ENCODE measurements around the gene JAG2.

Gene JAG2

DNA sequence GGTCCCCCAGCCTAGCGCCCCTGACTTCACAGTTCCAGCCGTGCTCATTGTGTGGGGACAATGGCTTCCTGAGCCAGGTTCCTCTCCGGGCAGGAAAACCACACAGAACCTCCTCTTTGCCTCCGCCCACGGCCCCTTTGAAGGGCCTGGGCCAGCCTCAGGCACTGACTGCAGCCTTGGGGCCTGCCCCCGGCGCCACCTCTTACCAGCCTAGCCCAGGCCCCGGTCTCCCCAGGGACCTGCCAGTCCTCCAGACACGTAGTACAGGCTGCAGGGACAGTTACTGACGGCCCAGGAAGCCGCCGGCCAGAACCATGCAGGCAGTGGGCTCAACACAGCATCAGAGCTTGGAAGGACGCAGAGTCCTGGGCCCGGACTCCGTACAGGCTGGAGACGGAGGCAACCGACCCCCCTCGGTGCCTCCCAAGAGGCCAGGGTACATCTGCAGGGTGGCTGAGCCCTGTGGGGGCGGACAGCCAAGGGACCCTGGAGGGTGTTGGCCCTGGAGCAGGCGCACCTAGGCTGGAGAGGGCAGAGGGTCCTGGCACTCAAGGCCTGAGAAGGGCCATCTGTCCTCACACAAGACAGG lies 33.4 kb upstream of the JAG2 start:
- DNase-seq (ENCODE audit: low read depth) = no peak
- Histone ChIP-seq H3K9me3 (ENCODE audit: control insufficient read depth, low read length) (no peaks in the 10 kb centered on the region), H3K9ac (ENCODE audit: low read length) (no peak overlapping the region), H3K36me3 (ENCODE audit: control insufficient read depth, insufficient read depth, low read length, severe bottlenecking) (no peaks in the 10 kb centered on the region), H3K4me3 (ENCODE audit: low read length) (no peak overlapping the region), H3K4me1 (ENCODE audit: control insufficient read depth, insufficient read depth, low read length) (peaks cover 28% of the 10 kb centered on the region), H3K27me3 (replicated peaks; ENCODE audit: control insufficient read depth, insufficient read depth, low read length) (peaks cover 24% of the 10 kb centered on the region)

DNA sequence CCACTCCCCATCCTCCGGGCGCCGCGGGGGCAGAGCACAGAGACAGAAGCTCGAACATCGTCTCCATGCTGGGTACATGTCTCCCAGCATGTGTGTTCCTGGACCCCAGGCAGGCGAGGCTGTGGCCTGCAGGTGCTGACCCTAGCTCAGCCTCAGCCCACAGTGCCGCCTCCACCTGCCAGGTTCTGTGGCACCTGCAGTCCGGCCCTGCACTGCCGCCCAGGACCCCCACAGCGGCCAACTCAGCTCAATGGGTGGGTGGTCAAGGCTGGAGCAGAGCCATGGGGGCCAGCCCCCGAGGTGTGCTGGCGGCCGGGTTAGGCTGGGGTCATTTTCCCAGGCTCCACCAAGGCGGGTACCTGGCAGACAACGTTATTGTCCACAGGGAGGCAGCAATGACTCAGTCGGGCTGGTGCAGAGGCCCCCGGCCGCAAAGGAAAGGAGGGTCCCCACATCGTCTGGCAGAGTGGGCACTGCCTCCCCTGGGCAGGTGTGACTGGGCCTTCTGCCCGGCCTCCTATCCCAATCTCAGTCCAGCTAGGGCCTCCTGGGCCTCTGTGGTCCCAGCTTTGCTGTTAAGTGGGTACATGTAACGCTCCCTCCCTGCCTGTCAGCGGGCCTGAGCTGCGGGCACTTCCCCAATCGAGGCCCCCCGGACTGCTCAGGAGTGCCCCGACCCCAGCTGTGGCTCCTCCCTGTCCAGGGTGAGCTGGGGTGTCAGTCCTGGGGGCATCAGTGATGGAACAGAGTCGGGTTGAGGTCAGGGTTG lies 32.8 kb upstream of the JAG2 start:
- DNase-seq (ENCODE audit: low read depth) = no peak
- Histone ChIP-seq H3K36me3 (ENCODE audit: control insufficient read depth, insufficient read depth, low read length, severe bottlenecking) (no peaks in the 10 kb centered on the region), H3K4me3 (ENCODE audit: low read length) (no peak overlapping the region), H3K9me3 (ENCODE audit: control insufficient read depth, low read length) (no peaks in the 10 kb centered on the region), H3K4me1 (ENCODE audit: control insufficient read depth, insufficient read depth, low read length) (peaks cover 24% of the 10 kb centered on the region), H3K27me3 (replicated peaks; ENCODE audit: control insufficient read depth, insufficient read depth, low read length) (peaks cover 26% of the 10 kb centered on the region), H3K9ac (ENCODE audit: low read length) (no peak overlapping the region)

DNA sequence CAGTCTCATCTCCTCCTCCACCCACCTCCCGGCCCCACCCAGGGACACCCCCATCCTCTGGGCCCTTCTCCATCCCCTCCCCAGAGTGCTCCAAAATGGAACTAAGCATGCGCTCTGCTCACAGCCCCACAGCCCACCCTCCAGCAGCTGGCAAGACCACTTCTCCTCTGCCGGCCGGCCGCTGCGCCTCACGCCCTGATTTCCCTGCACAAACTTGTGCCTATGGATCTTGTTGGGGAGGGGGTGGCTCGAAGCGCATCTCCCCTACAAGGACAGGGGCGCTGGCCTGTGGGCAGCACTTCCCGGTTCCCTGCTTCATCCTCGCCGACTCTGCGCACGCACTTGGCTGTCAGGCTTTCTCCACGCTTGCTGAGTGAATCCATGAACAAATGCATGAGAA lies 32.1 kb upstream of the JAG2 start:
- H3K4me1 ChIP-seq (ENCODE audit: control insufficient read depth, insufficient read depth, low read length) = peaks cover 19% of the 10 kb centered on the region

DNA sequence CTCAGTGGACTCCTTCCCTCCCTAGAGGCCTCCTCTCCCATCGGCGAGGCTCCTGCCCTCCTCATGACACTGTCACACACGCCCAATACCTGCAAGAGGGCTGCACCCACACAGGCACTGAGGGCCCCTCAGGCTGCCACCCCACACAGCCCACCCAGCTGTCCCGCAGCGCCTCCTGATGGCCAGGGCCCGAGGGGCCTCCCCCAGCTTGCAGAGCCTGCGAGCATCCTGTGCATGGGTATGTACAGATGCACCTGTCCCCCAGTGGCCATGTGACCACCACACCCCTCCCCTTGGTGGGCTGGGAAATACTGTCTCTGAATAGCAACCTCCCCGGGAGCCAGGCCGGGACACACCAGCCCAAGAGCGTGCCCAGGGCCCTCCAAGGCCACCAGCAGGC lies 31.5 kb upstream of the JAG2 start:
- Histone ChIP-seq H3K27me3 (replicated peaks; ENCODE audit: control insufficient read depth, insufficient read depth, low read length) (peaks cover 38% of the 10 kb centered on the region), H3K4me3 (ENCODE audit: low read length) (no peak overlapping the region), H3K9me3 (ENCODE audit: control insufficient read depth, low read length) (no peaks in the 10 kb centered on the region), H3K4me1 (ENCODE audit: control insufficient read depth, insufficient read depth, low read length) (peaks cover 14% of the 10 kb centered on the region), H3K9ac (ENCODE audit: low read length) (no peak overlapping the region), H3K36me3 (ENCODE audit: control insufficient read depth, insufficient read depth, low read length, severe bottlenecking) (no peaks in the 10 kb centered on the region)
- no peak for DNase-seq (ENCODE audit: low read depth)

More for the DNA sequence above, 32.1 kb upstream of the JAG2 start:
- Histone ChIP-seq H3K9me3 (ENCODE audit: control insufficient read depth, low read length) (no peaks in the 10 kb centered on the region), H3K36me3 (ENCODE audit: control insufficient read depth, insufficient read depth, low read length, severe bottlenecking) (no peaks in the 10 kb centered on the region), H3K9ac (ENCODE audit: low read length) (no peak overlapping the region), H3K4me3 (ENCODE audit: low read length) (no peak overlapping the region), H3K27me3 (replicated peaks; ENCODE audit: control insufficient read depth, insufficient read depth, low read length) (peaks cover 33% of the 10 kb centered on the region)
- no peak for DNase-seq (ENCODE audit: low read depth)

DNA sequence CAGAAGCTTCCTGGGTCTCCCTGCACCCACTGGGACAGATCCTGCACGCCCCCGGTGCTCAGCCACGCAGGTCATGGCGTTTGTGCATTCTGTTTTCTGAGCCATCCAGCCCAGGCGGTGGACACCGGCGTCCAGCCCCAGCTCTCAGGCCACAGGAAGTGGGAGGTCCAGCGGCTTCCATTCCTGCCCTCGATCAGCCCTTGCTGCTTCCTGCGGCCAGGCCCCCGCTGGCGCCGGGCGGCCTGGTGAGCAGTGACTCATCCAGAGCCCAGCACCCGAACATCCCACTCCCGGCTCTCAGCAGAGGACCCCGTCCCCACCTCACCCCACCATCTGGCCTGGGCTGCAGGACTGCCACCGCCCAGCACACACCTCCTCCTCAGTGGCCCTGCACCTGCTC lies 30.5 kb upstream of the JAG2 start:
- H3K4me1 ChIP-seq (ENCODE audit: control insufficient read depth, insufficient read depth, low read length) = peaks cover 4% of the 10 kb centered on the region
- DNase-seq (ENCODE audit: low read depth) = no peak

DNA sequence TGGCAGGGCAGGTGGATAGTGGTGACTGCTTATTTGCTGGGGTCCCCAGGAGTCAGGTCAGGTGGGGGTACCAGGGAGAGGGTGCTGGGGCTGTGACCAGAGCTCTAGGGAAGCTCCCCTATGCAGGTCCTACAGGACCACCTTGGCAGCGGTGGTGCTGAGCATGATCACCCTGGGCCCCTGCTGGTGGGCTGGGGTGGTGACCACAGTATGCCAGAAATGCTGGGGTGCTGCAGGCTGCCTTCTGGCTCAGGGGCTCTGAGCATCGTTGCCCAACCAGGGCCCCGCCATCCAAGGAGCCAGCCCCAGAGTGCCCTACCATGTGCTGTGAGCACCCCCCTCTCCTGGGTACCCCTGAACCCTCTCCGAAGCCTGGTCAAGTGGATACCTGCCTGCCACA lies 30.0 kb upstream of the JAG2 start:
- no peaks in the 10 kb centered on the region for H3K36me3 ChIP-seq (ENCODE audit: control insufficient read depth, insufficient read depth, low read length, severe bottlenecking)
- DNase-seq (ENCODE audit: low read depth) = no peak
- peaks cover 3% of the 10 kb centered on the region for H3K4me1 ChIP-seq (ENCODE audit: control insufficient read depth, insufficient read depth, low read length)

More for the DNA sequence above, 30.5 kb upstream of the JAG2 start:
- H3K36me3 ChIP-seq (ENCODE audit: control insufficient read depth, insufficient read depth, low read length, severe bottlenecking) = no peaks in the 10 kb centered on the region
- H3K9me3 ChIP-seq (ENCODE audit: control insufficient read depth, low read length) = no peaks in the 10 kb centered on the region
- no peak overlapping the region for H3K9ac ChIP-seq (ENCODE audit: low read length)
- H3K27me3 ChIP-seq (replicated peaks; ENCODE audit: control insufficient read depth, insufficient read depth, low read length) = peaks cover 47% of the 10 kb centered on the region
- H3K4me3 ChIP-seq (ENCODE audit: low read length) = no peak overlapping the region

DNA sequence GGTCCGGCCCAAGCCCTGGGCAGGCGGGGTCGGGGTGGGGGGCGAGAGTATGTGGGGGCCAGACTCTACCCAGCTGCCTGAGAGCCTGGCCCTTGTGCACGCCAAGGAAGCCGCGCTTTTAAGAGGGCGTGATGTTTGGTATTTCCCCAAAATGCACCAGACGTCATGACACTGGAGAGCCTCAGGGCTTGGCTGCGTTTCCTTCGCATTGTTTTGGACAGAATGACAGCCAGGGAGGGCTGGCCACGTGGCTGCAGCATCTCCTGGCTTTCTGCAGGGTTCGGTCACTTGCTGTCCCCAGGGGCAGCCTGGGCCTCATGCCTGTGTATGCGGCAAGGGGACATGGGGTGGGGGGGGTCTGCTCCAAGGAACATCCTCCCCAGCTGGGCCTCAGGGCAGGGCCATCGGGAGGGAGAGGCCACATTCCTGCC lies 28.6 kb upstream of the JAG2 start:
- H3K9me3 ChIP-seq (ENCODE audit: control insufficient read depth, low read length) = no peaks in the 10 kb centered on the region
- H3K4me1 ChIP-seq (ENCODE audit: control insufficient read depth, insufficient read depth, low read length) = peaks cover 3% of the 10 kb centered on the region
- H3K36me3 ChIP-seq (ENCODE audit: control insufficient read depth, insufficient read depth, low read length, severe bottlenecking) = no peaks in the 10 kb centered on the region
- no peak overlapping the region for H3K9ac ChIP-seq (ENCODE audit: low read length)
- peaks cover 59% of the 10 kb centered on the region for H3K27me3 ChIP-seq (replicated peaks; ENCODE audit: control insufficient read depth, insufficient read depth, low read length)
- DNase-seq (ENCODE audit: low read depth) = peak; percentile 74
- no peak overlapping the region for H3K4me3 ChIP-seq (ENCODE audit: low read length)

More for the DNA sequence above, 30.0 kb upstream of the JAG2 start:
- Histone ChIP-seq H3K4me3 (ENCODE audit: low read length) (no peak overlapping the region), H3K9ac (ENCODE audit: low read length) (no peak overlapping the region), H3K9me3 (ENCODE audit: control insufficient read depth, low read length) (no peaks in the 10 kb centered on the region), H3K27me3 (replicated peaks; ENCODE audit: control insufficient read depth, insufficient read depth, low read length) (peaks cover 52% of the 10 kb centered on the region)

DNA sequence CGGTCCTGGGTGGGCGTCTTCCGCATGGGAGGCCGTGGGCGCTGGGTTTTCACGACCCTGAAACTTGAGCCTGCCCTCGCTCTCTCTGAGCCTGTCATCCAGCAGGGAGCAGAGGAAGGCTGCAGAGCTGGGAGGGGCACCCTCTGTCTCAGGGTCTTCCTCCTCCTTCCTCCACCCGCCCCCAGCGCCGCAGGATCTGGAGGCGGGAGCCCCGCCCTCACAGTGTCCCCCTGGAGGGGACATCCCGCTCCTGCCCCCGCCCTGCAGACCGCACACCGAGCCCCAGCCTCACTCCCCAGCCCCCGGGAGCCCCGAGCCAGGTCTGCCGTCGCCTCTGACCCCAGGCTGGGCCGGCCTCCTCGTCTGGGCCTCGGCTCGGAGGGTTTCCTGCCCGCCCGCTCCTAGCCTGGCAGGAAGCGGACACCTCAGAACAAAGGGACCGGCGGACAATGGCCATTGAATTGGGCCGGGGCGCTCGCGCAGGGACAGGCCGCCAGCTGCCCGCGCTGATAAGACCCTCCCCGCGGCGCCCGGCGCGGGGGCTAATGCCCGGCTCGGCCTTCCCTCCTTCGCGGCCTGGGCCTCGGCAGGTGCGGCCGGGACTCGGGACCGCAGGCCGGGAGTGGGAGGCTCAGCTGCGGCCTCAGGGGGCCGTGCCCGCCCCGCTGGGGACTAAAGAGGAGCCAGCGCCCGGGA lies 27.8 kb upstream of the JAG2 start:
- no peak for DNase-seq (ENCODE audit: low read depth)
- Histone ChIP-seq H3K9ac (ENCODE audit: low read length) (no peak overlapping the region), H3K27me3 (replicated peaks; ENCODE audit: control insufficient read depth, insufficient read depth, low read length) (peaks cover 60% of the 10 kb centered on the region), H3K9me3 (ENCODE audit: control insufficient read depth, low read length) (no peaks in the 10 kb centered on the region), H3K36me3 (ENCODE audit: control insufficient read depth, insufficient read depth, low read length, severe bottlenecking) (no peaks in the 10 kb centered on the region), H3K4me3 (ENCODE audit: low read length) (no peak overlapping the region), H3K4me1 (ENCODE audit: control insufficient read depth, insufficient read depth, low read length) (peaks cover 3% of the 10 kb centered on the region)

DNA sequence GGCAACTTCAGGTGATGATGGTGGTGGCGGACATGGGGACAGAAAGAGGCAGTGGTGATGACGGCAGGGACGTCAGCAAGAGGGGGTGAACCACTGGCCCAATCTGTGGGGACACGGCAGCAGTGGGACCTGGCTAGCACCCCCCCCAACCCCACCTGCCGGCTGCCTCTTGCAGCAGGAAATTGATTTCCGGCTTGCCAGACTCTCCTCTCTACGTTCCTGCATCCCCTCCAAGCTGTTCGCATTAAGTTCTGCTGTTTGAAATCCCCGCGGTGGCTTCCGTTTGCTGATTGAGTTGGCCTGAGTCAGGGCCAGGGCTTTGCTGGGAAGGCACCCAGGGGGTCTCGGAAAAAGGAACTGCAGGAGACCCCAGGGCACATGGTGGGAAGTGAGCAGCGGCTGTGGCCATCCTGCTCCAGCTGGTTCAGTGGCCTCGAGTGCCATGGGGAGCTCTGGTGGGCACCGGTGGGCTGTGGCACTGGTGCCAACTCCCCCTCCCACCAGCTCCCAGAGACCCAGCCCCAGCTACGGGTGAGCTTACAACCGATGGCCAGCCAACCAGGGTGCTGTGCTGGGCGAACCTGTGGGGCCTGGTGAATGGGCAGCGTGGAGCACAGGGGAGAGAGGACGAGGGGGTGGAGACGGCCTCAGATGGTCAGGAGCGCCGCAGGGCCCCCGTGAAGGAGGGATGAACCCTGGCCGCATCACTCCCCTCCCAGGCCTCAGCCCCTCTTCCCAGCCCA lies 27.1 kb upstream of the JAG2 start:
- no peak overlapping the region for H3K9ac ChIP-seq (ENCODE audit: low read length)
- peaks cover 3% of the 10 kb centered on the region for H3K4me1 ChIP-seq (ENCODE audit: control insufficient read depth, insufficient read depth, low read length)
- H3K27me3 ChIP-seq (replicated peaks; ENCODE audit: control insufficient read depth, insufficient read depth, low read length) = peaks cover 65% of the 10 kb centered on the region
- no peak for DNase-seq (ENCODE audit: low read depth)
- H3K4me3 ChIP-seq (ENCODE audit: low read length) = no peak overlapping the region
- H3K9me3 ChIP-seq (ENCODE audit: control insufficient read depth, low read length) = no peaks in the 10 kb centered on the region
- no peaks in the 10 kb centered on the region for H3K36me3 ChIP-seq (ENCODE audit: control insufficient read depth, insufficient read depth, low read length, severe bottlenecking)

DNA sequence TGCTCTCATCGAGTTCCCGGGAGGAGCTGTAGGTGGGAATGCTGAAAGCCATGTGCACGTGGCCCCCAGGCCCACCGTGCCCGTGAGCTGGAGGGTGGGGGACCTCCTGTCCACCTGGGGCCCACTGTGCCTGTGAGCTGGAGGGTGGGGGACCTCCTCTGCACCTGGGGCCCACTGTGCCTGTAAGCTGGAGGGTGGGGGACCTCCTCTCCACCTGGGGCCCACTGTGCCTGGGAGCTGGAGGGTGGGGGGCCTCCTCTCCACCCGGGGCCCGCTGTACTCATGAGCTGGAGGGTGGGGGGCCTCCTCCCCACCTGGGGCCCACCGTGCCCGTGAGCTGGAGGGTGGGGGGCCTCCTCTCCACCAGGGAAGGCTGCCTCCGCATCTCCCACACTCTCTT lies 26.5 kb upstream of the JAG2 start:
- no peak overlapping the region for H3K9ac ChIP-seq (ENCODE audit: low read length)
- no peak for DNase-seq (ENCODE audit: low read depth)
- H3K36me3 ChIP-seq (ENCODE audit: control insufficient read depth, insufficient read depth, low read length, severe bottlenecking) = no peaks in the 10 kb centered on the region
- H3K4me1 ChIP-seq (ENCODE audit: control insufficient read depth, insufficient read depth, low read length) = peaks cover 3% of the 10 kb centered on the region
- no peaks in the 10 kb centered on the region for H3K9me3 ChIP-seq (ENCODE audit: control insufficient read depth, low read length)
- peaks cover 64% of the 10 kb centered on the region for H3K27me3 ChIP-seq (replicated peaks; ENCODE audit: control insufficient read depth, insufficient read depth, low read length)
- H3K4me3 ChIP-seq (ENCODE audit: low read length) = no peak overlapping the region
